Measurements from ENCODE around the gene ESYT1.

ESYT1 gene

DNA sequence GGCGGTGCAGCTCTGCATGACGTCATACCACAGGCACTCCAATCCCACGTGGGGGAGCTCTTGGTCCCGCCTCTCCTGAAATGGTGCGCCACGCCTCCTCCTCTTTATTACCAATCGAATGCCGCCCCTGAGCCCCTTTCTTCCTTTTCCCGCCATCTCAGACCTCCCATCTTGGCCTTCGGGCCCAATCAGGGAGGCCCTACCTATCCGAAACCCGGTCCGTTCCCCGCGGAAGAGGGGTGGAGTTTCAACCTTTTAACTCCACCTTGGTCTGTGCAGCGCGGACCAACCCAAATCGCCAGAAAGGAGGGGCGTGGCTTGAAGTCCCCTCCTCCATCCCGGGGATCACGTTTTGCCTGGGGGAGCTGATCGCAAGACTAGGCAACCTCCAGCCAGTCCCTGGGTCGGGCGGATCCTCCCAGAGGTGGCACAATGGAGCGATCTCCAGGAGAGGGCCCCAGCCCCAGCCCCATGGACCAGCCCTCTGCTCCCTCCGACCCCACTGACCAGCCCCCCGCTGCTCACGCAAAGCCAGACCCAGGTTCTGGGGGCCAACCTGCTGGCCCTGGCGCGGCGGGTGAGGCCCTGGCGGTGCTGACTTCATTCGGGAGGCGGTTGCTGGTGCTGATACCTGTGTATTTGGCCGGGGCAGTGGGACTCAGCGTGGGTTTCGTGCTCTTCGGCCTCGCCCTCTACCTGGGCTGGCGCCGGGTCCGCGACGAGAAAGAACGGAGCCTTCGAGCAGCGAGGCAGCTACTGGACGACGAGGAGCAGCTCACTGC is at the start of gene ESYT1:
Gene ESYT1, plus strand, starts transcription at position 380 of the 782 bp plus-strand sequence. Its CDS starts 53 bp downstream, at position 433.
- peak; percentile 99 for DNase-seq (ENCODE audit: low read depth)
- TF ChIP-seq, protein P1, sequence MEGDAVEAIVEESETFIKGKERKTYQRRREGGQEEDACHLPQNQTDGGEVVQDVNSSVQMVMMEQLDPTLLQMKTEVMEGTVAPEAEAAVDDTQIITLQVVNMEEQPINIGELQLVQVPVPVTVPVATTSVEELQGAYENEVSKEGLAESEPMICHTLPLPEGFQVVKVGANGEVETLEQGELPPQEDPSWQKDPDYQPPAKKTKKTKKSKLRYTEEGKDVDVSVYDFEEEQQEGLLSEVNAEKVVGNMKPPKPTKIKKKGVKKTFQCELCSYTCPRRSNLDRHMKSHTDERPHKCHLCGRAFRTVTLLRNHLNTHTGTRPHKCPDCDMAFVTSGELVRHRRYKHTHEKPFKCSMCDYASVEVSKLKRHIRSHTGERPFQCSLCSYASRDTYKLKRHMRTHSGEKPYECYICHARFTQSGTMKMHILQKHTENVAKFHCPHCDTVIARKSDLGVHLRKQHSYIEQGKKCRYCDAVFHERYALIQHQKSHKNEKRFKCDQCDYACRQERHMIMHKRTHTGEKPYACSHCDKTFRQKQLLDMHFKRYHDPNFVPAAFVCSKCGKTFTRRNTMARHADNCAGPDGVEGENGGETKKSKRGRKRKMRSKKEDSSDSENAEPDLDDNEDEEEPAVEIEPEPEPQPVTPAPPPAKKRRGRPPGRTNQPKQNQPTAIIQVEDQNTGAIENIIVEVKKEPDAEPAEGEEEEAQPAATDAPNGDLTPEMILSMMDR (conservative IDR thresholded peaks at IDR 0.05; ENCODE audit: control insufficient read depth, insufficient read depth, low read depth, low read length), result no peak
- peak within 1 kb of the TSS; percentile 89 for H3K4me3 ChIP-seq (ENCODE audit: control insufficient read depth, low read depth, low read length)

GRCh38 chr12:56078427-56078826 is 49.6 kb upstream of the ESYT1 start:
- DNase-seq (ENCODE audit: low read depth), result no peak
- no peak overlapping the region for H3K4me3 ChIP-seq (ENCODE audit: control insufficient read depth, low read depth, low read length)
- TF ChIP-seq, protein P1 (conservative IDR thresholded peaks at IDR 0.05; ENCODE audit: control insufficient read depth, insufficient read depth, low read depth, low read length), result no peak

- peak overlapping the region; percentile 67 for H3K4me3 ChIP-seq (ENCODE audit: control insufficient read depth, low read depth, low read length)
- peak; percentile 79 for DNase-seq (ENCODE audit: low read depth)
- TF ChIP-seq, protein P1 (conservative IDR thresholded peaks at IDR 0.05; ENCODE audit: control insufficient read depth, insufficient read depth, low read depth, low read length), result peak; percentile 74
Measured at GRCh38 chr12:56078931-56079722, 48.9 kb upstream of the ESYT1 start.

DNA sequence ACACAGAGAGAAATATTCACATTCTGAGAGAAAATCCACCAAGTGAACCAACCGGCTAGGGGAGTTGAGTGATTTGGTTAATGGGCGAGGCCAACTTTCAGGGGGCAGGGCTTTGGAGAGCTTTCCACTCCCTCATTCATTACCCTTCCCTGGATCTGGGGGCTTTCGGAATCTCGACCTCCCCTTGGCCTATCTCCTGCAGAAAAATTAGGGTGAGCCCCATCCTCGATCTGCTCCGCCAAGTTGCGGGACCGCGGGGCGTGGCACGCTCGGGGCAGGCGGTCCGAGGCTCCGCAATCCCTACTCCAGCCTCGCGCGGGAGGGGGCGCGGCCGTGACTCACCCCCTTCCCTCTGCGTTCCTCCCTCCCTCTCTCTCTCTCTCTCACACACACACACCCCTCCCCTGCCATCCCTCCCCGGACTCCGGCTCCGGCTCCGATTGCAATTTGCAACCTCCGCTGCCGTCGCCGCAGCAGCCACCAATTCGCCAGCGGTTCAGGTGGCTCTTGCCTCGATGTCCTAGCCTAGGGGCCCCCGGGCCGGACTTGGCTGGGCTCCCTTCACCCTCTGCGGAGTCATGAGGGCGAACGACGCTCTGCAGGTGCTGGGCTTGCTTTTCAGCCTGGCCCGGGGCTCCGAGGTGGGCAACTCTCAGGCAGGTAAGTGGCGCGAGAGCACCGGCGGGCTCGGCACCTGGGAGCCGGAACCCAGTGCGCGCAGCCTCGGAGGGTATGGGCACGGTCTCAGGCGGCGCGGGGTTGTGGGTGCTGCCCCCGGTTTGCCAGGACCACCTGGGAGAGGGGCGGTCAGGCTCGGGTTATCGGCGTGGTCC is 48.1 kb upstream of the ESYT1 start, which contains the start of gene ERBB3:
Gene ERBB3, plus strand, starts transcription at position 443 of the 833 bp plus-strand sequence. Its CDS starts 136 bp downstream, at position 579.
- peak; percentile 78 for DNase-seq (ENCODE audit: low read depth)
- peak within 1 kb of the TSS; percentile 67 for H3K4me3 ChIP-seq (ENCODE audit: control insufficient read depth, low read depth, low read length)
- TF ChIP-seq, protein P1 (conservative IDR thresholded peaks at IDR 0.05; ENCODE audit: control insufficient read depth, insufficient read depth, low read depth, low read length), result no peak

GRCh38 chr12:56080556-56081138 is 47.4 kb upstream of the ESYT1 start:
- TF ChIP-seq, protein P1 (conservative IDR thresholded peaks at IDR 0.05; ENCODE audit: control insufficient read depth, insufficient read depth, low read depth, low read length), result no peak
- DNase-seq (ENCODE audit: low read depth), result no peak
- H3K4me3 ChIP-seq (ENCODE audit: control insufficient read depth, low read depth, low read length), result peak overlapping the region; percentile 67
